ENCODE measurements around the gene ACD.

The ACD gene

DNA sequence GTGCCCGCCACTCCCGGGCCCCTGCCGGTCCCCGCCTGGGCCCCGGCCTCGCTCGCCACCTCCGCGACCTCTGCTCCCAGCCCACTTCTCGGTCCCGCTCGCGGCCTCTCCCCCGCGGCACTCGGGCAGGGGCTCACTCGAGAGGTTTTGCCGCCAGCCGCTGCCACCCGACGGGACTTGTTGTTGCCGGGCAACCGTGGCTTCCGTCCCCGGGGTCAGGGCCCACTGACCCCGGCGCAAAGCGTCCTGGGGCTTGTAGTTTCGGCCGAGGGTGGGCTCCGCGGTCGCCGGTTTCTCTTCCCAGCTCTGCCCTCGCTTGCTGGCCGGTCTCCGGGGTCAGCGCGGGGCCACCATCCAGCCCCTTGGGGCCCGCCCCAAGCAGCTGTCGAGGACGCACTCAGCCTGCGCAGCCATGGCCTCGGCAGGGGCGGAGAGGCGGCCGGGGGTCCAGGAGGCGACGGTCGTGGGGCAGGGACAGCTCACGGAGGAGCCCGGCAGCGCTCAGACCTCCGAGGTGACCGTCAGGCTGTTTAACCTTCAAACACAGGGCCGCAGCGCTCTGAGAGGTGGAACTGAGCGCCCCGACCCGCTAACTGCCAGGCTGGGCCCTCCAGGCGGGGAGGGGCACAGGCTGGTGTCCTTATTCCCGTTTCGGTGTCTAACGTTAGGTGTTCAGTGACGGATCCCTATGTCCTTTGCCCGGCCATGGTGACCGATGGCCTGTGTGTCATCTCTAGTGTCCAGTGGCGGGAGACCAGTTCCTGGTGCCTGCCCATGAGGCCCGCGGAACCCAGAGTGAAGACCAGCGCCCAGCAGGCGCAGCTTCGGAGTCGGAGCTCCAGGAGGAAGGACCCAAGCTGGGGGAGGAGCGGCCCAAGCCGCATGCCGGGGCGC is 6.7 kb upstream of the ACD start, which contains the start of the genes C16orf86 and ENKD1:
C16orf86 (plus strand) TSS at position 256 of the 894 bp plus-strand sequence; CDS start at position 413, 157 bp downstream.
ENKD1 (minus strand) TSS at position 192 of the 894 bp plus-strand sequence. CDS start 308 bp downstream, outside the sequence.
- peaks cover 6% of the 10 kb centered on the region for H3K36me3 ChIP-seq
- TF ChIP-seq, protein P1, sequence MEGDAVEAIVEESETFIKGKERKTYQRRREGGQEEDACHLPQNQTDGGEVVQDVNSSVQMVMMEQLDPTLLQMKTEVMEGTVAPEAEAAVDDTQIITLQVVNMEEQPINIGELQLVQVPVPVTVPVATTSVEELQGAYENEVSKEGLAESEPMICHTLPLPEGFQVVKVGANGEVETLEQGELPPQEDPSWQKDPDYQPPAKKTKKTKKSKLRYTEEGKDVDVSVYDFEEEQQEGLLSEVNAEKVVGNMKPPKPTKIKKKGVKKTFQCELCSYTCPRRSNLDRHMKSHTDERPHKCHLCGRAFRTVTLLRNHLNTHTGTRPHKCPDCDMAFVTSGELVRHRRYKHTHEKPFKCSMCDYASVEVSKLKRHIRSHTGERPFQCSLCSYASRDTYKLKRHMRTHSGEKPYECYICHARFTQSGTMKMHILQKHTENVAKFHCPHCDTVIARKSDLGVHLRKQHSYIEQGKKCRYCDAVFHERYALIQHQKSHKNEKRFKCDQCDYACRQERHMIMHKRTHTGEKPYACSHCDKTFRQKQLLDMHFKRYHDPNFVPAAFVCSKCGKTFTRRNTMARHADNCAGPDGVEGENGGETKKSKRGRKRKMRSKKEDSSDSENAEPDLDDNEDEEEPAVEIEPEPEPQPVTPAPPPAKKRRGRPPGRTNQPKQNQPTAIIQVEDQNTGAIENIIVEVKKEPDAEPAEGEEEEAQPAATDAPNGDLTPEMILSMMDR (IDR thresholded peaks at IDR 0.05) = peak; percentile 16
- H3K27ac ChIP-seq = peak within 1 kb of the TSS; percentile 85
- peaks cover 2% of the 10 kb centered on the region for H3K27me3 ChIP-seq
- H3K9me3 ChIP-seq = no peaks in the 10 kb centered on the region
- peaks cover 39 to 41% of the 10 kb centered on the region in 2 experiments for H3K4me1 ChIP-seq (ENCODE audit: control insufficient read depth in 1 of 2, insufficient read depth in 1 of 2, low read depth in 1 of 2, low read length in 1 of 2)
- H3K4me3 ChIP-seq (ENCODE audit: low read depth in 1 of 2, low read length in 1 of 2) = peak within 1 kb of the TSS; percentile 92 to 100

DNA sequence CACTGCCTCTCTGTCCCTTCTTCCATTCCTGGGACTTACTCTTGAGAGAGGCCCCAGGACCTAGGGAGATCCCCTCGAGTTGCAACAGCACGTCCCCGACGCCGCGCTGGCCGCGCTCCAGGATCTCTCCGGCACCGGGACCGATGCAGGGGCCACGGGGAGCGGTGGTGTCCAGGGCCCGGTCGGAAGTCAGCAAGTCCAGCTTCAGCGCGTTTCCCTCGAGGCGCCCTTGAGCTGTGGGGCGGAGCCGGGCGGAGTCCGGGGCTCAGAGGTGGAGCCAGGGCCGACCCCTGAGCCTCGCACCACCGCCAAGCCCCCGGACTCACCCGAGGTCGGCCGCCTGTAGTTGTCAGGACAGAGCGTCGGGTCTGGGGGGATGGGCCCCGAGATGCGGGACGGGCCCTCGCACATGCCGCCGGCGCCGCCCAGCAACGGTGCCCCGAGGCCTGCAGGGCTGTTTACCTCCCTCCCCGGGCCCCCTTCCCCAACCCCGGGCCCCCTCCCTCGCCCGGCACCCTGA is 6.0 kb upstream of the ACD start:
- Histone ChIP-seq H3K4me3 (ENCODE audit: low read depth in 1 of 2, low read length in 1 of 2) (peak overlapping the region; percentile 92 to 100), H3K27ac (peak overlapping the region; percentile 85), H3K4me1 (ENCODE audit: control insufficient read depth in 1 of 2, insufficient read depth in 1 of 2, low read depth in 1 of 2, low read length in 1 of 2) (peaks cover 46 to 48% of the 10 kb centered on the region in 2 experiments), H3K9me3 (no peaks in the 10 kb centered on the region), H3K36me3 (peaks cover 6% of the 10 kb centered on the region), H3K27me3 (peaks cover 8% of the 10 kb centered on the region)
- TF ChIP-seq, protein P1 (IDR thresholded peaks at IDR 0.05) = no peak

DNA sequence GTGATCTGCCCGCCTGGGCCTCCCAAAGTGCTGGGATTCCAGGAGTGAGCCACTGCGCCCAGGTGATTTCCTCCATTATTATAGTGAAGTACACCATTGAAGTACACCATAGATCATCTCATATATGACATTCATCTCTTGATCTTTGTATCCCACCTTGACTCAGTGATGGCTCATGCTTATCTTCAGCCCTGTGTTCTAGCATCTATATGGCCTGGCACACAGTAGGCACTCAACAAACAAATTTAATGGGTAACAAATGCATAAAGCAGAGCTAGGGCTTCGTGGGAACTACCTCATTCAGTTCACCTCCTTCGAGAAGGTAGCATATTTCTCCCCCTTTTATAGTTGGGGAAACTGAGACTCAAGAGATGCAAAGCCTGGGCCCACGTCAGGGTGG is 5.5 kb upstream of the ACD start:
- Histone ChIP-seq H3K4me1 (ENCODE audit: control insufficient read depth in 1 of 2, insufficient read depth in 1 of 2, low read depth in 1 of 2, low read length in 1 of 2) (peaks cover 49% of the 10 kb centered on the region in 2 experiments), H3K27me3 (peaks cover 8% of the 10 kb centered on the region), H3K4me3 (ENCODE audit: low read depth in 1 of 2, low read length in 1 of 2) (peak overlapping the region; percentile 92 to 100), H3K36me3 (peaks cover 6% of the 10 kb centered on the region), H3K27ac (no peak overlapping the region), H3K9me3 (no peaks in the 10 kb centered on the region)
- TF ChIP-seq, protein P1 (IDR thresholded peaks at IDR 0.05) = no peak

DNA sequence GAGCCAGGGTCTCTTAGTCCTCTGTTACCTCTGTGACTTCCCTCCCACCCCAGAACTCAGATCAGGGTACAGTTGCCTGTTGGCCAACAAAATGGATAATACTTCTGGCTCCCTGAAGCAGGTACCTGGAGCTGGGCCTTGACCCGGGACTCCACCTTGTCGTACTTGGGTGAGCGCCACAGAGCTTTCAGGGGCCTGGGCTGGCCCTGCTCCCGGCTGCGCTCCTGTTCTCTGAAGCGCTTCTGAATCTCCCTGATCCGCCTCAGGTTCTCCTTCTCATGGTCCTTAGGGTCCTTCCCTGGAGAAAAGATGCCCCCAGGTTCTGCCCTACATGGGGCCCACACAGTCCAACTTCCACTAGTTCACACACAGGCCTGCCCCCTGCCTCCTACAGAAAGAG is 4.8 kb upstream of the ACD start:
- H3K27ac ChIP-seq = no peak overlapping the region
- peaks cover 49 to 53% of the 10 kb centered on the region in 2 experiments for H3K4me1 ChIP-seq (ENCODE audit: control insufficient read depth in 1 of 2, insufficient read depth in 1 of 2, low read depth in 1 of 2, low read length in 1 of 2)
- no peak overlapping the region for H3K4me3 ChIP-seq (ENCODE audit: low read depth in 1 of 2, low read length in 1 of 2)
- peaks cover 8% of the 10 kb centered on the region for H3K27me3 ChIP-seq
- peaks cover 6% of the 10 kb centered on the region for H3K36me3 ChIP-seq
- no peaks in the 10 kb centered on the region for H3K9me3 ChIP-seq
- TF ChIP-seq, protein P1 (IDR thresholded peaks at IDR 0.05) = no peak

DNA sequence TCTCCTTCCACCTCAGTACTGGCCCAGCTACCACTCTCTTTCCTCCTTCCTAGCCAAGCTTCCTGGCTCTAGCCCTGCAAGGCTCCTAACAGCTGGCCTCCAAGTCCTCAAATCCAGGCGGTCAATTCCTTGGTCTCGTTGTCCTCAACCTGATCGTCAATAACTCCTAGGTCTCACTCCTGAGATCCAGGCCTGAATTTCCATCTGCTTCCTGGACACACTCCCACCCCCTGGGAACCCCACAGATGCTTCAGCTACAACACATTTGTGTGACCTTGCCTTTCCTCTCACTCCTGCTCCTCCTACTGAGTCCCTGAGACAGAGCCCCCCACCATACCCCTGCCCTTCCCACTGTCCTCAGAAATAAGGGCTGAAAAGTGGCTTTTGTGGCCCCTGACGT is 4.2 kb upstream of the ACD start:
- TF ChIP-seq, protein P1 (IDR thresholded peaks at IDR 0.05) = no peak
- no peak overlapping the region for H3K27ac ChIP-seq
- peaks cover 6% of the 10 kb centered on the region for H3K36me3 ChIP-seq
- no peaks in the 10 kb centered on the region for H3K9me3 ChIP-seq
- no peak overlapping the region for H3K4me3 ChIP-seq (ENCODE audit: low read depth in 1 of 2, low read length in 1 of 2)
- H3K27me3 ChIP-seq = peaks cover 8% of the 10 kb centered on the region
- H3K4me1 ChIP-seq (ENCODE audit: control insufficient read depth in 1 of 2, insufficient read depth in 1 of 2, low read depth in 1 of 2, low read length in 1 of 2) = peaks cover 50 to 53% of the 10 kb centered on the region in 2 experiments

Data from neutrophil (primary cell).